Parathyroid adenoma (tissue), 2 donors: Measurements from ENCODE around the gene CCDC188.

ENCODE experiments used
- H2AFZ ChIP-seq: fragments of 300-600 bp; sonication (generic); one replicate; pipeline ENCODE4 v1.7.0; 2017; ENCODE audit warnings: antibody characterized with exemption, mild to moderate bottlenecking
- H3K27ac ChIP-seq: fragments of 300-600 bp; sonication (generic); one replicate; pipeline ENCODE4 v1.7.0; 2017
- H3K27me3 ChIP-seq: fragments of 300-600 bp; sonication (generic); one replicate; pipeline ENCODE4 v1.7.0; 2017; ENCODE audit warnings: low read length; ENCODE audit not compliant: control insufficient read depth, insufficient read depth
- H3K36me3 ChIP-seq: fragments of 300-600 bp; sonication (generic); one replicate; pipeline ENCODE4 v1.7.0; 2017; ENCODE audit warnings: low read length; ENCODE audit not compliant: control insufficient read depth, insufficient read depth
- H3K4me1 ChIP-seq: fragments of 300-600 bp; sonication (generic); one replicate; pipeline ENCODE4 v1.7.0; 2017; ENCODE audit warnings: control low read depth
- H3K4me2 ChIP-seq: fragments of 300-600 bp; sonication (generic); one replicate; pipeline ENCODE4 v1.7.0; 2017; ENCODE audit warnings: low read length
- H3K4me3 ChIP-seq: fragments of 300-600 bp; sonication (generic); one replicate; pipeline ENCODE4 v1.7.0; 2017; ENCODE audit warnings: low read depth, low read length
- H3K79me2 ChIP-seq: fragments of 300-600 bp; sonication (generic); one replicate; pipeline ENCODE4 v1.7.0; 2017; ENCODE audit warnings: control low read depth
- H3K9ac ChIP-seq: fragments of 300-600 bp; sonication (generic); one replicate; pipeline ENCODE4 v1.7.0; 2017; ENCODE audit warnings: mild to moderate bottlenecking
- H3K9me3 ChIP-seq: fragments of 300-600 bp; sonication (generic); one replicate; pipeline ENCODE4 v1.7.0; 2017; ENCODE audit warnings: low read length; ENCODE audit not compliant: control insufficient read depth
- CTCF ChIP-seq: fragments of 300-600 bp; sonication (generic); IDR thresholded peaks from one replicate; pipeline ENCODE4 v1.7.0; 2017; ENCODE audit warnings: antibody characterized with exemption, mild to moderate bottlenecking
- donor health status: primary hyperparathyroidism.

Gene CCDC188

GRCh38 chr22:20179455-20180244, 28.8 kb upstream of the CCDC188 start:
- H3K9ac ChIP-seq, result no peak overlapping the region
- H3K4me3 ChIP-seq, result no peak overlapping the region
- H3K27me3 ChIP-seq, result no peaks in the 10 kb centered on the region
- H3K27ac ChIP-seq, result no peak overlapping the region
- no peaks in the 10 kb centered on the region for H3K4me1 ChIP-seq
- H3K9me3 ChIP-seq, result no peaks in the 10 kb centered on the region
- no peak for TF ChIP-seq CTCF
- no peaks in the 10 kb centered on the region for H3K36me3 ChIP-seq
- no peaks in the 10 kb centered on the region for H3K79me2 ChIP-seq
- H2AFZ ChIP-seq, result no peak overlapping the region
- H3K4me2 ChIP-seq, result no peak overlapping the region

- Histone ChIP-seq H3K9me3 (no peaks in the 10 kb centered on the region), H3K9ac (no peak overlapping the region), H3K4me2 (no peak overlapping the region), H2AFZ (no peak overlapping the region), H3K27ac (no peak overlapping the region), H3K79me2 (no peaks in the 10 kb centered on the region), H3K36me3 (no peaks in the 10 kb centered on the region), H3K4me3 (no peak overlapping the region), H3K4me1 (no peaks in the 10 kb centered on the region), H3K27me3 (no peaks in the 10 kb centered on the region)
- no peak for TF ChIP-seq CTCF
Measured at GRCh38 chr22:20178915-20179227, 28.0 kb upstream of the CCDC188 start.

- no peaks in the 10 kb centered on the region for H3K4me1 ChIP-seq
- no peak overlapping the region for H3K9ac ChIP-seq
- H3K9me3 ChIP-seq, result no peaks in the 10 kb centered on the region
- H3K4me2 ChIP-seq, result no peak overlapping the region
- H3K36me3 ChIP-seq, result no peaks in the 10 kb centered on the region
- H3K4me3 ChIP-seq, result no peak overlapping the region
- TF ChIP-seq CTCF, result no peak
- no peak overlapping the region for H2AFZ ChIP-seq
- no peak overlapping the region for H3K27ac ChIP-seq
- no peaks in the 10 kb centered on the region for H3K79me2 ChIP-seq
- no peaks in the 10 kb centered on the region for H3K27me3 ChIP-seq
Measured at GRCh38 chr22:20178075-20178914, 27.4 kb upstream of the CCDC188 start.

GRCh38 chr22:20177217-20177911, 26.5 kb upstream of the CCDC188 start:
- H3K27ac ChIP-seq, result no peak overlapping the region
- H3K4me2 ChIP-seq, result no peak overlapping the region
- no peaks in the 10 kb centered on the region for H3K4me1 ChIP-seq
- H3K27me3 ChIP-seq, result no peaks in the 10 kb centered on the region
- no peak overlapping the region for H2AFZ ChIP-seq
- H3K4me3 ChIP-seq, result no peak overlapping the region
- no peaks in the 10 kb centered on the region for H3K79me2 ChIP-seq
- TF ChIP-seq CTCF, result no peak
- H3K36me3 ChIP-seq, result no peaks in the 10 kb centered on the region
- H3K9me3 ChIP-seq, result no peaks in the 10 kb centered on the region
- H3K9ac ChIP-seq, result no peak overlapping the region
